ENCODE measurements around the gene AGAP1. TPM values are rescaled to one million over a fixed set of nuclear protein-coding genes. Genes with fewer than 3 reads are reported as not detected.

The AGAP1 gene
- total RNA-seq, 1 experiment from 2014 or later = 25.8 TPM

GRCh38 chr2:235936493-235936892 is 442.6 kb downstream of the AGAP1 start:
- Histone ChIP-seq H4K5ac (ENCODE audit: insufficient read length, low read depth, low read length) (no peak overlapping the region), H2BK12ac (ENCODE audit: insufficient read length, low read depth, low read length) (no peak overlapping the region), H3K23ac (ENCODE audit: insufficient read length, low read depth, low read length) (no peak overlapping the region), H2AFZ (ENCODE audit: low read length) (no peak overlapping the region), H2BK5ac (ENCODE audit: insufficient read length, low read length) (no peak overlapping the region), H3K9ac (ENCODE audit: extremely low read depth, insufficient read length, low read length) (no peak overlapping the region), H3K79me2 (ENCODE audit: insufficient read depth, low read length) (no peaks in the 10 kb centered on the region), H2BK15ac (ENCODE audit: low read depth, low read length) (no peak overlapping the region), H3K56ac (ENCODE audit: insufficient read length, low read depth, low read length) (no peak overlapping the region), H3K4me2 (ENCODE audit: insufficient read depth, insufficient read length, low read length) (no peak overlapping the region), H4K20me1 (ENCODE audit: control insufficient read depth, insufficient read depth, insufficient read length) (no peaks in the 10 kb centered on the region), H3K14ac (ENCODE audit: insufficient read depth, low read length) (no peak overlapping the region), H3K27me3 (ENCODE audit: insufficient read depth, low read length) (no peaks in the 10 kb centered on the region), H2BK120ac (ENCODE audit: low read depth, low read length, poor library complexity, severe bottlenecking) (no peak overlapping the region), H4K8ac (replicated peaks; ENCODE audit: insufficient read length, low read depth, low read length) (no peak overlapping the region), H3K23me2 (ENCODE audit: insufficient read length, low read depth, low read length, poor library complexity, severe bottlenecking) (no peaks in the 10 kb centered on the region), H3K27ac (ENCODE audit: insufficient read length, low read depth, low read length) (no peak overlapping the region), H4K91ac (ENCODE audit: insufficient read length, low read depth, low read length) (no peak overlapping the region), H3K9me3 (ENCODE audit: control insufficient read depth, low read depth, low read length) (no peaks in the 10 kb centered on the region), H3K4ac (ENCODE audit: low read depth, low read length) (no peak overlapping the region), H3K4me1 (ENCODE audit: insufficient read depth, low read length) (no peaks in the 10 kb centered on the region), H3K18ac (ENCODE audit: insufficient read length, low read depth, low read length) (no peak overlapping the region), H3T11ph (ENCODE audit: low read length) (no peak overlapping the region), H2AK5ac (ENCODE audit: insufficient read length, low read length) (no peak overlapping the region), H2BK20ac (ENCODE audit: low read depth, low read length, poor library complexity, severe bottlenecking) (no peak overlapping the region), H3K79me1 (ENCODE audit: insufficient read depth, low read depth, low read length, poor library complexity, severe bottlenecking) (no peaks in the 10 kb centered on the region)
- Mint-ChIP-seq H3K36me3 (ENCODE audit: insufficient read depth in 1 of 3, low read depth in 3 of 3) (peaks cover 6 to 24% (median 17%) of the 10 kb centered on the region in 3 experiments), H3K27me3 (ENCODE audit: low read depth) (no peaks in the 10 kb centered on the region), H3K4me3 (no peak overlapping the region), H3K27ac (no peak overlapping the region), H3K4me1 (peaks cover 2 to 10% of the 10 kb centered on the region in 2 experiments), H3K9me3 (peaks cover 4 to 5% of the 10 kb centered on the region in 2 experiments; a peak in 3 of 5 replicates)
- no CpG with 5 or more reads among the region's 8 CpGs for whole genome bisulfite sequencing (ENCODE audit: extremely low coverage, insufficient read length, low lambda C conversion rate)
- peak; percentile 79 for TF ChIP-seq CTCF (conservative IDR thresholded peaks at IDR 0.05)
- DNase-seq = peak; percentile 56

All from H9 (cell line).